Right lobe of liver (tissue), 6 donors: ENCODE data around the gene SYCE3. TPM values are rescaled to one million over a fixed set of nuclear protein-coding genes. Genes with fewer than 3 reads are reported as not detected.

Source experiments
- ATAC-seq, 4 donors: fragments of 200-7000 bp; cut with Tn5 transposase; one replicate each; pipeline ENCODE4 v1.9.1; 2020; ENCODE audit warnings: mild to moderate bottlenecking in 4 of 4, moderate library complexity in 4 of 4
- DNase-seq, 3 donors: peaks; one replicate each; pipeline ENCODE4 v3.0.0-alpha.2; 2020
- H3K27ac ChIP-seq, 3 donors: fragments of 200-600 bp; one replicate each; pipeline ENCODE4 v1.8.0; 2022
- H3K27me3 ChIP-seq, 2 donors: fragments of 200-600 bp; one replicate each; pipeline ENCODE4 v1.8.0; 2022
- H3K36me3 ChIP-seq, 4 donors: fragments of 200-600 bp; sonication (generic) in 1 of 4; one replicate each; pipeline versions ENCODE4 v1.5.1 to v1.8.0; 2017 to 2022; ENCODE audit warnings: control low read depth in 1 of 4
- H3K4me1 ChIP-seq, 4 donors: fragments of 200-600 bp; sonication (generic) in 1 of 4; one replicate each; pipeline versions ENCODE4 v1.5.1 to v1.8.0; 2017 to 2022; ENCODE audit warnings: control low read depth in 1 of 4
- H3K4me3 ChIP-seq, 3 donors: fragments of 200-600 bp; one replicate each; pipeline ENCODE4 v1.8.0; 2022
- H3K9me3 ChIP-seq, 4 donors: fragments of 200-600 bp; sonication (generic) in 1 of 4; one replicate each; pipeline versions ENCODE4 v1.5.1 to v1.8.0; 2017 to 2022; ENCODE audit warnings: control low read depth in 1 of 4
- POLR2A ChIP-seq: fragments of 450-650 bp; IDR thresholded peaks from one replicate; pipeline ENCODE4 v1.6.1; 2017; ENCODE audit warnings: antibody characterized with exemption, mild to moderate bottlenecking
- WGBS: methylation state at CpG from one replicate; pipeline ENCODE4 v1.1.6; 2018; ENCODE audit warnings: low coverage, low lambda C conversion rate; ENCODE audit not compliant: insufficient coverage; ENCODE audit errors: missing lambda C conversion rate; 5-methylcytosine and 5-hydroxymethylcytosine counted together
- intact Hi-C, 2 donors: fragments of 100-400 bp; cut with DNase I; formaldehyde crosslinking; loops; one replicate each; pipeline versions ENCODE4 v1.11.2 to v1.14.1; 2022
- total RNA-seq, 6 experiments: library from RNA; depleted of rRNA in 2 of 6; stranded (reverse); fragments of >200 nt in 2 of 6; fragmentation: NEBNext Ultra II Directional in 3 of 6; extraction: Animal tissue kit (Norgen Biotek cat#: 25700) in 3 of 6; gene quantifications; one replicate each; pipeline versions ENCODE4 v1.1.0 to v1.2.4, GENCODE V29; 2016 to 2023
- TF ChIP-seq, protein P1 (sequence below), 4 donors: fragments of 200-600 bp in 3 of 4; fragments of 450-650 bp in 1 of 4; IDR thresholded peaks; one replicate each; pipeline versions ENCODE4 v1.5.1 to v1.8.0; 2016 to 2022; ENCODE audit warnings: antibody characterized with exemption in 4 of 4, mild to moderate bottlenecking in 2 of 4
- donor health status: DM: no; HTN: yes; CAD: no.
- donor health status: DM: no; HTN: no; CAD: no.
- donor health status: DM: no; HTN: no; CAD: no.
- donor health status: DM: no; HTN: yes; CAD: no.
- donor health status: DM: no; HTN: yes; CAD: no.

The SYCE3 gene
- total RNA-seq, 6 experiments from 2014 or later, result 3.3 to 4.7 TPM; not detected in 4

GRCh38 chr22:50503475-50504145, 59.1 kb downstream of the SYCE3 start:
- Histone ChIP-seq H3K4me1 (peaks cover 0 to 5% (median 3%) of the 10 kb centered on the region in 4 donors), H3K36me3 (peaks cover 0 to 17% (median 3%) of the 10 kb centered on the region in 4 donors), H3K27me3 (no peaks in the 10 kb centered on the region), H3K9me3 (no peaks in the 10 kb centered on the region), H3K4me3 (no peak overlapping the region), H3K27ac (no peak overlapping the region)
- ATAC-seq (no peak), DNase-seq (no peak)
- no peak for TF ChIP-seq POLR2A
- TF ChIP-seq, protein P1, sequence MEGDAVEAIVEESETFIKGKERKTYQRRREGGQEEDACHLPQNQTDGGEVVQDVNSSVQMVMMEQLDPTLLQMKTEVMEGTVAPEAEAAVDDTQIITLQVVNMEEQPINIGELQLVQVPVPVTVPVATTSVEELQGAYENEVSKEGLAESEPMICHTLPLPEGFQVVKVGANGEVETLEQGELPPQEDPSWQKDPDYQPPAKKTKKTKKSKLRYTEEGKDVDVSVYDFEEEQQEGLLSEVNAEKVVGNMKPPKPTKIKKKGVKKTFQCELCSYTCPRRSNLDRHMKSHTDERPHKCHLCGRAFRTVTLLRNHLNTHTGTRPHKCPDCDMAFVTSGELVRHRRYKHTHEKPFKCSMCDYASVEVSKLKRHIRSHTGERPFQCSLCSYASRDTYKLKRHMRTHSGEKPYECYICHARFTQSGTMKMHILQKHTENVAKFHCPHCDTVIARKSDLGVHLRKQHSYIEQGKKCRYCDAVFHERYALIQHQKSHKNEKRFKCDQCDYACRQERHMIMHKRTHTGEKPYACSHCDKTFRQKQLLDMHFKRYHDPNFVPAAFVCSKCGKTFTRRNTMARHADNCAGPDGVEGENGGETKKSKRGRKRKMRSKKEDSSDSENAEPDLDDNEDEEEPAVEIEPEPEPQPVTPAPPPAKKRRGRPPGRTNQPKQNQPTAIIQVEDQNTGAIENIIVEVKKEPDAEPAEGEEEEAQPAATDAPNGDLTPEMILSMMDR (IDR thresholded peaks at IDR 0.05), result no peak
- no CpG with 5 or more reads among the region's 26 CpGs for WGBS
- intact Hi-C loops, result no loop called here

GRCh38 chr22:50502628-50503474, 59.9 kb downstream of the SYCE3 start:
- H3K36me3 ChIP-seq, result peaks cover 0 to 17% (median 3%) of the 10 kb centered on the region in 4 donors
- 84% methylated on average over 3 of the region's 24 CpGs for WGBS
- no peaks in the 10 kb centered on the region for H3K27me3 ChIP-seq
- H3K4me1 ChIP-seq, result peaks cover 0 to 11% (median 2%) of the 10 kb centered on the region in 4 donors
- no peak for DNase-seq
- intact Hi-C loops, result no loop called here
- no peaks in the 10 kb centered on the region for H3K9me3 ChIP-seq
- H3K4me3 ChIP-seq, result no peak overlapping the region
- no peak for TF ChIP-seq POLR2A
- TF ChIP-seq, protein P1 (IDR thresholded peaks at IDR 0.05), result no peak
- H3K27ac ChIP-seq, result no peak overlapping the region
- no peak for ATAC-seq

DNA sequence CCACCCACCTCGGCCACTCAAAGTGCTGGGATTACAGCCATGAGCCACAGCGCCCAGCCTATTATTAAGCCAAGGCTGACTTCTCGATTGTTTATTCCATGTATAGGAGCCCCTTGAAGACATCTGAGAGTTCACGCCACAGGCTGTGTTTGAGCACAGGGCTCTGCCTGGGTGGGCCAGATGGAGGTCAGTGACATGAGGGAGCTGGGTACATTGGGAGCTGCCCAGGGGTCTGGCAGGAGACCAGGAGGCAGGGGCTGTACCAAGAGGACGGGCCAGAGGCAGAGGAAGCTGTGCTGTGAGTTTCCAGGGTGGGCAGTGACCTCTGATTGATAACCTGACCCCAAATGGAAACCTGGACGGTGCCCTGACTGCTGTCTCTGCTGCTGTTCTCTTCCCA, 60.6 kb downstream of the SYCE3 start:
- intact Hi-C loops, result no loop called here

More for the DNA sequence above, 60.6 kb downstream of the SYCE3 start:
- Histone ChIP-seq H3K4me1 (peaks cover 0 to 13% (median 2%) of the 10 kb centered on the region in 4 donors), H3K4me3 (no peak overlapping the region), H3K27me3 (no peaks in the 10 kb centered on the region), H3K27ac (no peak overlapping the region), H3K9me3 (no peaks in the 10 kb centered on the region), H3K36me3 (peaks cover 0 to 17% (median 3%) of the 10 kb centered on the region in 4 donors)
- TF ChIP-seq, protein P1 (IDR thresholded peaks at IDR 0.05), result no peak
- TF ChIP-seq POLR2A, result no peak
- DNase-seq (no peak), ATAC-seq (no peak)
- WGBS, result 84% methylated on average over 3 of the region's 6 CpGs

Other genes with a start within 250 kb of the SYCE3 start
- 1 to 10 TPM in 5 of 6 experiments, under 1 TPM in 1; 0.98 to 4.1 (median 1.9) TPM for gene DENND6B, start 235.9 kb downstream of the SYCE3 start, total RNA-seq
- gene PPP6R2, start 219.6 kb downstream of the SYCE3 start, total RNA-seq, result 10 to 100 TPM; 38.3 to 80.3 (median 54.4) TPM
- 10 to 100 TPM; 18.3 to 28.9 (median 22.8) TPM for gene SBF1, start 87.9 kb downstream of the SYCE3 start, total RNA-seq
- gene ADM2, start 81.4 kb downstream of the SYCE3 start, total RNA-seq, result 10 to 100 TPM in 1 of 6 experiments, 1 to 10 TPM in 5; 1.0 to 19.2 (median 2.2) TPM
- not detected for gene MIOX, start 76.1 kb downstream of the SYCE3 start, total RNA-seq
- 10 to 100 TPM; 33.2 to 47.6 (median 41.7) TPM for gene LMF2, start 55.2 kb downstream of the SYCE3 start, total RNA-seq
- 10 to 100 TPM; 11.4 to 17.3 (median 13.9) TPM for gene NCAPH2, start 54.7 kb downstream of the SYCE3 start, total RNA-seq
- 1 to 10 TPM in 3 of 6 experiments, under 1 TPM in 1, not detected in 2; 0.80 to 4.2 (median 2.5) TPM for gene SCO2, start 37.3 kb downstream of the SYCE3 start, total RNA-seq
- 100 to 1,000 TPM in 3 of 6 experiments, 10 to 100 TPM in 3; 30.6 to 223 (median 88.2) TPM for gene TYMP, start 32.9 kb downstream of the SYCE3 start, total RNA-seq
- gene KLHDC7B, start 17.0 kb downstream of the SYCE3 start, total RNA-seq, result 1 to 10 TPM in 2 of 6 experiments, under 1 TPM in 2, not detected in 2; 0.07 to 1.4 (median 0.62) TPM
- gene CPT1B, start 15.5 kb upstream of the SYCE3 start, total RNA-seq, result 10 to 100 TPM in 5 of 6 experiments, 1 to 10 TPM in 1; 3.8 to 30.7 (median 13.0) TPM
- 10 to 100 TPM; 10.9 to 43.4 (median 26.7) TPM for gene CHKB, start 19.9 kb upstream of the SYCE3 start, total RNA-seq
- 1 to 10 TPM in 1 of 6 experiments, under 1 TPM in 5; 0.15 to 1.7 (median 0.45) TPM for gene MAPK8IP2, start 37.9 kb upstream of the SYCE3 start, total RNA-seq
- gene ARSA, start 65.2 kb upstream of the SYCE3 start, total RNA-seq, result 10 to 100 TPM; 20.8 to 47.3 (median 38.6) TPM
- 10 to 100 TPM in 5 of 6 experiments, 1 to 10 TPM in 1; 9.7 to 16.0 (median 14.8) TPM for gene SHANK3, start 109.9 kb upstream of the SYCE3 start, total RNA-seq
- gene ACR, start 175.3 kb upstream of the SYCE3 start, total RNA-seq, result under 1 TPM in 5 of 6 experiments, not detected in 1; 0.34 to 0.84 (median 0.55) TPM
- gene RABL2B, start 220.7 kb upstream of the SYCE3 start, total RNA-seq, result 10 to 100 TPM in 3 of 6 experiments, 1 to 10 TPM in 3; 3.0 to 14.2 (median 9.5) TPM